GM11168 (cell line): ENCODE measurements around the gene PPM1B.
"Not testable (repeated sequence)": the region's sequence is repeated elsewhere in the genome, so short reads cannot be mapped to it uniquely, and the experiment has no call there.

Experiments used
- in situ Hi-C: fragments of 300-500 bp; cut with MboI; formaldehyde crosslinking; loops from one replicate; pipeline ENCODE4 v1.12.0; 2022; ENCODE audit warnings: low sequenced_read_pairs; ENCODE audit not compliant: unreplicated experiment

The PPM1B gene

GRCh38 chr2:44155666-44156446 lies 12.8 kb upstream of the PPM1B start:
- in situ Hi-C loops, result no loop called here

DNA sequence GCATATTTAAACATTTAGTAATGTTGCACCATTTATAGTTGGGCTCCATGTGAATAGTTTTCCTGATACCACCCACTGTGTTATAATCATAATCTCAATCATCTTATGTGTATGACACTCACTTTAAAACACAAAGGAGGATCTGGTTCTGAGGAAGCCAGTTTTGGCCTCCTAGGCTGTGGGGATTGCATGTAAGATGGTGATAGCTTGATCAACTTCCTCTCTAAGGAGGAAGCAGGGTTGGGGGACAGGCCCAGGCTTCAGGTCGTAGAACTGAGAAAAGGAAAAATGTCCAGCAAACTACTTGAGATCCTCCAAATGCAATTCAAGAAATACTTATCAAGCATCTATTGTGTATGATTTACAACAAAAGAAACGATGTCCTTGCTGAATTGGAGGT lies 4.9 kb upstream of the PPM1B start:
- in situ Hi-C loops, result no loop called here

- in situ Hi-C loops, result no loop called here
Observed at GRCh38 chr2:44164617-44165016, 4.1 kb upstream of the PPM1B start.

DNA sequence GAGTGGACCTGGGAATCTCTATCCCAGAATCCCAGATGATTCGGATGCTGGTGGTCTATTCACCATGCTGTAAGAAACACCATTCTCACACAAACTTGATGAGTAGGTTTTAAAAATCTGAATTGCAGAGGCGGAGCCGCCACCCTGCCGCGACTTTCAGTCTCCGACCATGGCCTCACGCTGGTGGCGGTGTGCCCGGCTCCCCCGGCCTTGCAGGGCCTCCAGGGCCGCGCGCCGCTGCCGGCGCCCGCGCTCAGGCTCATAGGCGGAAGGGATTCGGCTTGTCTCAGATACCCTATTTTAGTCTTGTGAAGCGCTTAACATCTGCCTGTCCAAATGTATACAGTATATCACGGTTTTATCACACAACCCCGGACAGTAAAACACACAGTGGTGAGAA lies 2.6 kb upstream of the PPM1B start:
- in situ Hi-C loops, result no loop called here

DNA sequence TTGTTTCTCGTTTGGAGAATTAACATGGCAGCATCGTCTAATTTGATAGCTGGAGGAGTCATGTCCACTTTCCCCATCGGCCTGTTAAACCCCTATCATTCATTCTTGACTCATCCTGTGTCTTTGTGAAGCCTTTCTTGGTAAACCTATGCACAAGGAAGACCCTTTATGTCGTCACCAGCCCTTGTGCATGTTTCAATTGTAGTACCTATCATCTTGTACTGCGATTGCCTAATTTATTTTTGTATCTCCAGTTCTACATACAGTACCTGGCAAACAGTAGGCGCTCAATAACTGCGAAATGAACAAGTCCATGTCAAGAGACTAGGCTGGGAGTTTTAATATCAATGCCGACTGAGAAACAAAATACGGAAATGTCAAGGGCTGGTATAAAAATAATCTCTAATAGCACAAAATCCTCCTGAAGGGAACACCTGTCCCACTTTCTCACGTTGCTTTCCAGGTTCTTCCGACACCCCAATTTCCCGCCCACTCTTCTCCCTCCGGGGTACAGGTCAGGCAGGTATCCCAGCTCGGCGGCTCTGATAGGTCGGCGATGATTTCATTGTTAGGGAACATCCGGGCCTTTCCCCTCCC lies 1.3 kb upstream of the PPM1B start:
- in situ Hi-C loops, result no loop called here

GRCh38 chr2:44167908-44168680 lies 581 bp upstream of the PPM1B start:
- in situ Hi-C loops, result no loop called here

DNA sequence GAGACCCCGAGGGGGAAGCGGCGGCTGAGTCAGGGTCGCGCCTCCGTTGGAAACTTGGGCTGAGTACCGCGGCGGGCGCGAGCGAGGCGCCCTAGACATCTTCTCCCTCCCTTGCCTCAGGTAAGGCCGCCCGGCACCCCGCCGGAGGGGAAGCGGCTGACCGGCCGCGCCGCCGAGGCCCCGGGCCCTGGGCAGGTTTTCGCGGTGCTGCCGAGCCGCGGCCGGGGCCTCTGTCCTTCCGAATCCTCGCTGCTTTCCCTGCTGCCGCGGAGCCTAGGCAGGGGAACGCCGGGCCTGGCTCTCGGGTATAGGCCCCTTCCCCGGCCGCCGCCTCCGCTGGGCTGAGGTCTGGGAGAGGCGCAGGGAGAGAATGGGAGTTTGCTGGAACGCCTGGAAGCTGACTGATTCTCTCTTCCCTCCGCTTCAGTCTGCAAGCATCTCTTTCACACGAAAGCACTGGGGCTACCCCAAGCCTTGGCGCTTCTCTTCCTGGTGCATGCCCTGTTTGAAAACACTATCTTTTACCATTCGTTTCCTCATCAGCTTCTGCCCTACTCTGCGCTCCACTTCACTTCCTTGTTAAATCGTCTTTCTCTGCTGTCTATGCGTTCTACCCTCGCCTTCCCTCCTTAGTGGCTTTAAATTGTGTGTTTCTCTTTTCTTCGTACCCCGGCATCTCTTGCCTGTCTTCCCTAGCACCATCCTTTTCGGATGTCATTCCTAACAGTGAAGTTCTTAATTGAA lies 652 bp downstream of the PPM1B start:
- in situ Hi-C loops, result no loop called here

DNA sequence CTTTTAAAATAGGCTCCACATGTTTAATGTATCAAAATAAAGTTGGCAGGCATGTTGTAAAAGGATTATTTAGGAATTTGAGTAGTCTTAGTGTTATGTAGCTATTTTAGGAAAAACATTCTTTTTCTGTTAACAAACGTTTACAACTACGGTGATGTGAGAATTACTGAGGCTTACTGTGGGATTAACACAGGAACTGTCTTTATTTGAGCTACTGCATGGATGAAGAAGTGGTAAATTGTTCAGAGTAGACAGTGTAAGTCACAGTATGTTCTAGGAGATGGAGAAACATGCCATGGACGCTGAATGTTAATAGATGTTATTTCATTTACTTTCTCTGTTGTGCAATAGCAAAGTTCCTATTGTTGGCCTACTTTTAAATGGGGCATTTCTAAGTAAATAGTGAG lies 1.6 kb downstream of the PPM1B start:
- in situ Hi-C loops, result no loop called here

- in situ Hi-C loops, result no loop called here
Observed at GRCh38 chr2:44171018-44171417, 2.3 kb downstream of the PPM1B start.

GRCh38 chr2:44171442-44171841 lies 2.8 kb downstream of the PPM1B start:
- in situ Hi-C loops, result not testable (repeated sequence)

DNA sequence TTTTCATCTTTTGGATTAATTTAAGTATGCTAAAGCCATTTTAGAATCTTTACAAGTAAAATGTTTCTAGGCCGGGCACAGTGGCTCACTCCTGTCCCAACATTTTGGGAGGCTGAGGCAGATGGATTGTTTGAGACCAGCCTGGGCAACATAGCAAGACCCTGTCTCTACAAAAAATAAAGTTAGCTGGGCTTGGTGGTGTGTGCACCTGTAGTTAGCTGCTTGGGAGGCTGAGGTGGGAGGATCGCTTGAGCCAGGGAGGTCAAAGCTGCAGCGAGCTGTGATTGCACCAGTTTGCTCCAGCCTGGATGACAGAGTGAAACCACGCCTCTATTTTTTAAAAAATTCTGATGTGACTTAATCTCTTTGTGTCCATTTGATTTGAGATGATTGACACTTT lies 3.9 kb downstream of the PPM1B start:
- in situ Hi-C loops, result no loop called here

DNA sequence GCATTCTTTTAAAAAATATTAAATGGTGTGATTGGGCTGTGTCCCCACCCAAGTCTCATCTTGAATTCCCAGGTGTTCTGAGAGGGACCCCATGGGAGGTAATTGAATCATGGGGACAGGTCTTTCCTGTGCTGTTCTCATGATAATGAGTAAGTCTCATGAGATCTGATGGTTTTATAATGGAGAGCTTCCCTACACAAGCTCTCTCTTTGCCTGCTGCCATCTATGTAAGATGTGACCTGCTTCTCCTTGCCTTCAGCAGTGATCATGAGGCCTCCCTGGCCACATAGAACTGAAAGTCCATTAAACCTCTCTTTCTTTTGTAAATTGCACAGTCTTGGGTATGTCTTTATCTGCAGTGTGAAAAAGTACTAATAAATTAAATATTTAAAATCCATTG lies 10.3 kb downstream of the PPM1B start:
- in situ Hi-C loops, result no loop called here

- in situ Hi-C loops, result no loop called here
Observed at GRCh38 chr2:44181648-44182047, 13.0 kb downstream of the PPM1B start.

DNA sequence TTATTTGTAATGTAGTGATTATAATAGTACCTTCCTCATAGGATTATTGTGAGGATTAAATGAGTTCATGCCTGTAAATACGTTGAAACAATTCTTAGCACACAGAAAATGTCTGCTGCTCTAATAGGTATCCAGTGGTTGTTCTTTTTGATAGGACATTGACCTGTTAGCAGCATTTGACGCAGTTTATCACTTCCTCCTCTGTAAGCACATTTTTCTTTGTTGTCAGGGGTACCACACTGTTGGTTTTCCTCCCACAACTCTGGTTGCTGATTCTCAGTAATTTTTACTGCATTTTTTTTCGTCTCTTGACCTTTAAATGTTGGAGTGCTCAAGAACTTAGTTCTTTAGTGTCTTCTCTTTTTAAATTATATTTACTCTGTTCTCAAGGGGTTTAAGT lies 15.4 kb downstream of the PPM1B start:
- in situ Hi-C loops, result no loop called here

DNA sequence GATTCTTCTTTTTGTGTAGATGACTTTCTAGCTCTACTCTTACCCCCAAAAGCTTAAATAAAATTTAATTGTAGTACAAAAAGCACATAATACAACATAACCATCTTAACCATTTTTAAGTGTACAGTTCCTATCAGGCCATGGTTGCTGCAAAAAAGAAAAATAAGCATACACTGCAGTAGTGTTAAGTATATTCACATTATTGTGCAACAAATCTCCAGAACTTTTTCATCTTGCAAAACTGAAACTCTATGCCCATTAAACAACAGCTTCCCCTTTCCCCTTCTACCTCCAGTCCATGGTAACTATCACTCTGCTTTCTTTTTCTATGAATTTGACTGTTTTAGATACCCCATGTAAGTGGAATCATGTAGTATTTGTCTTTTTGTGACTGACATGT lies 18.1 kb downstream of the PPM1B start:
- in situ Hi-C loops, result no loop called here

DNA sequence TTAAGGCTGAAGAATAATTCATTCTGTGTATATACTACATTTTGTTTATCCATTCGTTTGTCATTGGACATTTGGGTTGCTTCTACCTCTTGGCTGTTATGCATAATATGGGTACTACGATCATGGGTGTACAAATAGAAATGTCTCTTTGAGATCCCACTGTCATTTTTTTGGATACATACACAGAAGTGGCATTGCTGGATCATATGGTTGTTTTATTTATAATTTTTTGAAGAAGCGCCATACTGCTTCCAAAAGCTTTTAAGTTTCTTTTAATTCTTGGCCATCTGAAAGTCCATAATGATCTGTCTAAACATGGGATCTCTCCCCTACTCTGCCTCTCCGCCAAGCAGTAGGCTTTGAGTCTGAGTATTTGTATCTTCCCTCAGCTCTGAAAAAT lies 18.6 kb downstream of the PPM1B start:
- in situ Hi-C loops, result no loop called here

GRCh38 chr2:44188696-44189095 lies 20.0 kb downstream of the PPM1B start:
- in situ Hi-C loops, result no loop called here

GRCh38 chr2:44189104-44189503 lies 20.4 kb downstream of the PPM1B start:
- in situ Hi-C loops, result no loop called here

GRCh38 chr2:44190526-44190925 lies 21.9 kb downstream of the PPM1B start:
- in situ Hi-C loops, result no loop called here

DNA sequence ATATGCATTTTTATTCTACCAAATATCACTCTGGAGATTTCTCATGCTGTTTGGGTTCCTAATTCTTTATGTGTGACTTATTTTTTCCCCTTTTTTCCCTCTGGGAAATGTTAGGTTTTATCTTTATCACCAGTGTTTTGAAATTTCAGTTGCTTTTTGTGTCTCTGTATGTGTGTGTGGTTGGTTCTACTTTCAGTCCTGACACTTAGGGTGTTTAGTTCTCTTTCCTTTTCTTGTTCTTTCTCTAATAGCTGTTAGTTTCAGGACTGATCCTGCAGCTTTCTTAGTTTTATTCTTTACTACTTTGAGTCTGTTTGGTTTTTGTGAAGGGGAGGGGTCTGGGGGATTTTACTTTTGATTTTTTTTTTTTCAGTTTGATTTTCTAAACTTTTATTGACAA lies 23.1 kb downstream of the PPM1B start:
- in situ Hi-C loops, result no loop called here

DNA sequence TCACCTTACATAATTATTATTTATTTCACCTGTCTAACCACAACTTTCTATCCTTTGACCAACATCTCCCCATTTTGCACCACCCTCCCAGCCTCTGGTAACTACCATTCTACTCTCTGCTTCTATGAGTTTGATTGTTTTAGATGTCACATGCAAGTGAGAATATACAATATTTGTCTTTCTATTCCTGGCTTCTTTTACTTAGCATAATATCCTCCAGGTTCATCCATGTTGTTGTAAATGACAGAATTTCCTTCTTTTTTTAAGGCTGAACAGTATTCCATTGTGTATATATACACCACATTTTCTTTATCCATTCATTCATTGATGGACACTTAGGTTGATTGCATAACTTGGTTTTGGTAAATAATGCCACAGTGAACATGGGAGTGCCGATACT lies 24.0 kb downstream of the PPM1B start:
- in situ Hi-C loops, result no loop called here
